ENCODE data around the gene LBHD2.

LBHD2 gene

DNA sequence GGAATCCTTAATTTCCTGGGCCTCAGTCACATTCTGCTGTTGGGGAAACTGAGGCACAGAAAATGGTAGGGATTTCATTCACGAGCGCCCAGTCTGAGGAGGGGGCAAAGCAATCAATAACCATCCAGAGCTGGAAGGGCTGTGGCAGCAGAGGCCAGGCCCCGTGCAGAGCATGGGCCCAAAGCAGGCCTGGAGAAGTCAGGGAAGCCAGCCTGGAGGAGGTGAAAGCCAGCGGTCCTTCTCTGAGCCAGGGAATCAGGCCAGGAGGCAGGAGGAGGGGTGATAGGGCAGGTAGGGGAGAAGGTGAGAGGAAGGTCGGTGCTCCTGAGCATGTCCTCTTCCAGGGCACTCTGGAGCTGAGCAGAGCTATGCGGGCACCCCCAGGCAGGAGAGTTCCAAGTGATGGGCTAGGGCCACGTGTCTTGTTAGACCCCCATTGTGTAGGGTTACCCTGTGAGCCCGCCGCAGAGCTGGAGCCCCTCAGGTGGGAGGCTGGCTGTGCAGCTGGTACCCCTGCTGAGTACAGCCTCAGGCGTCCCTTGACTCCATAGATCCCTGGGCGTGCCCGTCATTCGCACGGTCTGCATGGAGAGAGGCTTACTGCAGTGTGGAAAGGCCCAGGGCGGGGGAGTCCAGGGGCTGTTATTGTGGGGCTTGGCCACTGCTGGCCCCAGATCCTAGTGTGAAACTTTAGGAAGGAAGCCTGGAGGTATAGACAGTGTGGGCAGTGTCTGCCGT, 44.0 kb downstream of the LBHD2 start:
- in situ Hi-C loops (cut with MboI; ENCODE audit: low sequenced_read_pairs), result no loop called here

GRCh38 chr14:103128631-103129300, 44.8 kb downstream of the LBHD2 start:
- in situ Hi-C loops (cut with MboI; ENCODE audit: low sequenced_read_pairs), result no loop called here

GRCh38 chr14:103129301-103130016, 45.4 kb downstream of the LBHD2 start:
- in situ Hi-C loops (cut with MboI; ENCODE audit: low sequenced_read_pairs), result no loop called here

GRCh38 chr14:103130017-103130764, 46.2 kb downstream of the LBHD2 start:
- in situ Hi-C loops (cut with MboI; ENCODE audit: low sequenced_read_pairs), result no loop called here

GRCh38 chr14:103130965-103131364, 47.0 kb downstream of the LBHD2 start:
- in situ Hi-C loops (cut with MboI; ENCODE audit: low sequenced_read_pairs), result no loop called here

DNA sequence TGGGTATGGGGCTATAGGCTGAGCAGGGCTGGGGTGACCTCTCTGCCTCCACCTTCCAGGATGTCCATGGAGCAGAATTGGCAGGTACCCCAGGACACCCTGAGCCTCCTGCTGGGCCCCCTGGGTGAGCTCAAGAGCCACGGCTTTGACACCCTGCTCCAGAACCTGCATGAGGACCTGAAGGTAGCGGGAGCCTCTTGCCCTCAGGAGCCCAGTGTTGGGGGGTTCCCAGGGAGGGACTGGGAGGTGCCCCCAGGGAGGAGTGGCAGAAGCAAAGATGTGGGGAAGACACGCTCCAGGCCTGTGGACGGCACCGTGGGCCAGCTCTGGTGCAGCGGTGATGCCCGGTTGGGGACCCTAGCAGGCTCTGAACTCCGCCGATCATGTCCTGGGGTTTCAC, 47.6 kb downstream of the LBHD2 start:
- in situ Hi-C loops (cut with MboI; ENCODE audit: low sequenced_read_pairs), result no loop called here

- in situ Hi-C loops (cut with MboI; ENCODE audit: low sequenced_read_pairs), result no loop called here
These were observed 48.6 kb downstream of the LBHD2 start for GRCh38 chr14:103132381-103133209.

DNA sequence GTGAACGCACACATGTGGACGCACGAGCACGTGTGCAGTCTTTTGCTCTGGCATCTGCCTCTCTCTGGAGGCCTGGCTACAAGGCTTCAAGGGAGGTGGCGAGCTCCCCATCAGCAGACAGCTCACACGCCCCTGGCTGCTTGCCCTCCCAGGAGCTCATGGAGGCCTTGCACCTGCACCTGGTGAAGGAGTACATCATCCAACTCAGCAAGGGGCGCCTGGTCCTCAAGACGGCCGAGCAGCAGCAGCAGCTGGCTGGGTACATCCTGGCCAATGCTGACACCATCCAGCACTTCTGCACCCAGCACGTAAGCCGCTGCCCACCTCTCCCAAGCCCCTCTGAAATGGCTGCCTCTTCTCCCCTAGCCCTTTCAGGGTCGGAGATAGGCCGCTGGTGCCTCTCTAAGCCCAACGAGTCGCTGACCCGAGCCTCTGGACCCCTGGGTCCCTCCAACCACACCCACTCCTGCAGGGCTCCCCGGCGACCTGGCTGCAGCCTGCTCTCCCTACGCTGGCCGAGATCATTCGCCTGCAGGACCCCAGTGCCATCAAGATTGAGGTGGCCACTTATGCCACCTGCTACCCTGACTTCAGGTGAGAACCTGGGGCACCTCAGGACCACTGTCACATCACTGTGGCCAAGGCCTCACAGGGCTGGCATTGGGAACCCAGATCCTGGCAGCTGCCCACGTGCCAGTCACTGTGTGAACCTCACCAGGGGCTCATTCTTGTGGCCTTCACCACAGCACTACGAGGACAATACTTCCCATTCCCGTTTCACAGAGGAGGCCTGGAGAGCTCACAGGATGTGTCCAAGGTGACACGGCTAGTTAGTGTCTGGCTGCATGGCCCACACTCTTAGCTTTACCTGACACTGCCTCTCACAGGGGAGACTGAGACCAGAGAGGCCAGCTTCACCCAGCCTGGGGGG, 49.5 kb downstream of the LBHD2 start:
- in situ Hi-C loops (cut with MboI; ENCODE audit: low sequenced_read_pairs), result no loop called here

DNA sequence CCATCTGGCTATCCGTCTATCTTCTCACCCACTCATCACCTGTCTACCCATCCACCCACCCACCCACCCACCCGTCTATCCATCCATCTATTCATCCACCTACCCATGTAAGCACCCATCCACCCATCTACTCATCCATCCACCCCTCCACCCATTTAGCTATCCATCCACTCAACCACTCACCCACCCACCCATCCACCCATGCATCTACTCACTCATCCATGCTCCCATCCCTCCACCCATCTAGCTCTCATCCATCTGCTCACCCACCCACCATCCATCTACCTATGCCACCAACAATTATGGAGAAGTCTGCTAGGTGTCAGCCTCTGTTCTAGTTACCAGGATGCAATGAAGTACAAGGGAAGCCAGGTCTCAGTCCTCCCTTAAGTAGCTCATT, 50.4 kb downstream of the LBHD2 start:
- in situ Hi-C loops (cut with MboI; ENCODE audit: low sequenced_read_pairs), result no loop called here

GRCh38 chr14:103134919-103135318, 50.9 kb downstream of the LBHD2 start:
- in situ Hi-C loops (cut with MboI; ENCODE audit: low sequenced_read_pairs), result no loop called here

GRCh38 chr14:103135333-103136260, 51.6 kb downstream of the LBHD2 start:
- in situ Hi-C loops (cut with MboI; ENCODE audit: low sequenced_read_pairs), result no loop called here

- in situ Hi-C loops (cut with MboI; ENCODE audit: low sequenced_read_pairs), result no loop called here
These were observed 52.6 kb downstream of the LBHD2 start for GRCh38 chr14:103136388-103137271.

GRCh38 chr14:103137689-103138300, 53.8 kb downstream of the LBHD2 start:
- in situ Hi-C loops (cut with MboI; ENCODE audit: low sequenced_read_pairs), result no loop called here

- in situ Hi-C loops (cut with MboI; ENCODE audit: low sequenced_read_pairs), result no loop called here
These were observed 54.5 kb downstream of the LBHD2 start for GRCh38 chr14:103138301-103139131.

DNA sequence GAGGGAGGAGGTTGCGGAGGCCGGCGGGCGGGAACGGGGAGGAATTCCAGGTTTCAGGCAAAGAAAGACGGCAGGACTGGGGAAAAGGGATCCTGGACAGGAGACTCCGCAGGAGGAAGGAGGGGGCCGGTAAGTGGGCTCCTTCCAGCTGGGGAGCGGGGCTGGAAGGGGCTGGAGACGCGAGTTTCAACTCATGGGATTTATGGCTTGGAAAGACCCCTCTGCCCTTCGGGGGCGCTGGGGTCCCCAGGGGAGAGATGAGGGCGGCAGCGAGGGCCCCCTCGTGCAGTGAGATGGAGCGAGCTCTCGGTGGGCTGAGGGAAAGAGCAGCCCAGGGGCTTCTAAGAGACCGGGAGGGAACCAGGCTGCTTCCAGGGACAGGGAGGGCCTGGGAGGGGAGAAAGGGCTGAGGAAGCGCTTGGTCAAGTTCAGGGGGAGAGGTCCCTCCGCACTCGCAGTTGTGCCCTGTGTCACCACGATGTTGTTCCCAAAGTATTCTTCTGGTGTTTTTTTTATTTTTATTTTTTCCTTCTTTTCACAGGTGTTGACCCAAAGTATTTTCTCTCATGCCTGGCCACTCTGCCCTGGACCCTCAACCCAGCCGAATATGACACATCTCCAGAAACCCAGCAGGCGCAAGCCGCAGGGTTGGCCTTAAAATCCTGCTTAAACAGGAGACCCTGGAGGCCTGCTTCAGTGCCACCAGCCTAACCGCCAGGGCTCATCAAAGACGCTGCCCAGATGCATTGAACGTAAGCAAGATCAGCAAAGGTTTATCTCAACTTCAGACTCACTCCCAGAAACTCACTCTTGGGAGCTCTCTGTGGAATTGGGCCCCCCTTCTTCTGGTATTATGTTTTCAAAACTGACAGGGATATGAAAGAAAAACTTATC, 55.4 kb downstream of the LBHD2 start:
- in situ Hi-C loops (cut with MboI; ENCODE audit: low sequenced_read_pairs), result no loop called here

All from HL-60/S4 (cell line).